ENCODE measurements around the gene HDGFL1.

The HDGFL1 gene

GRCh38 chr6:22558288-22558882 lies 11.0 kb upstream of the HDGFL1 start:
- Histone ChIP-seq H3K4me3 (ENCODE audit: low read length) (no peak overlapping the region), H3K36me3 (ENCODE audit: control insufficient read depth, insufficient read depth, low read length) (no peaks in the 10 kb centered on the region), H3K9ac (ENCODE audit: low read length) (no peak overlapping the region), H3K4me1 (ENCODE audit: control insufficient read depth, insufficient read depth, low read length) (no peaks in the 10 kb centered on the region), H3K27me3 (ENCODE audit: control insufficient read depth, insufficient read depth, low read length) (no peaks in the 10 kb centered on the region), H3K9me3 (ENCODE audit: control insufficient read depth, low read length) (no peaks in the 10 kb centered on the region)

GRCh38 chr6:22568854-22569253 lies 512 bp upstream of the HDGFL1 start:
- Histone ChIP-seq H3K36me3 (ENCODE audit: control insufficient read depth, insufficient read depth, low read length) (no peaks in the 10 kb centered on the region), H3K4me1 (ENCODE audit: control insufficient read depth, insufficient read depth, low read length) (no peaks in the 10 kb centered on the region), H3K9me3 (ENCODE audit: control insufficient read depth, low read length) (no peaks in the 10 kb centered on the region), H3K4me3 (ENCODE audit: low read length) (no peak overlapping the region), H3K27me3 (ENCODE audit: control insufficient read depth, insufficient read depth, low read length) (no peaks in the 10 kb centered on the region), H3K9ac (ENCODE audit: low read length) (no peak overlapping the region)

GRCh38 chr6:22570185-22570551 lies 802 bp downstream of the HDGFL1 start:
- no peak overlapping the region for H3K9ac ChIP-seq (ENCODE audit: low read length)
- no peaks in the 10 kb centered on the region for H3K27me3 ChIP-seq (ENCODE audit: control insufficient read depth, insufficient read depth, low read length)
- H3K9me3 ChIP-seq (ENCODE audit: control insufficient read depth, low read length), result no peaks in the 10 kb centered on the region
- H3K36me3 ChIP-seq (ENCODE audit: control insufficient read depth, insufficient read depth, low read length), result no peaks in the 10 kb centered on the region
- no peak overlapping the region for H3K4me3 ChIP-seq (ENCODE audit: low read length)
- no peaks in the 10 kb centered on the region for H3K4me1 ChIP-seq (ENCODE audit: control insufficient read depth, insufficient read depth, low read length)

- Histone ChIP-seq H3K36me3 (ENCODE audit: control insufficient read depth, insufficient read depth, low read length) (no peaks in the 10 kb centered on the region), H3K27me3 (ENCODE audit: control insufficient read depth, insufficient read depth, low read length) (no peaks in the 10 kb centered on the region), H3K4me1 (ENCODE audit: control insufficient read depth, insufficient read depth, low read length) (no peaks in the 10 kb centered on the region), H3K9me3 (ENCODE audit: control insufficient read depth, low read length) (no peaks in the 10 kb centered on the region), H3K9ac (ENCODE audit: low read length) (no peak overlapping the region), H3K4me3 (ENCODE audit: low read length) (no peak overlapping the region)
These were observed 5.8 kb downstream of the HDGFL1 start for GRCh38 chr6:22575190-22575589.

- Histone ChIP-seq H3K9me3 (ENCODE audit: control insufficient read depth, low read length) (no peaks in the 10 kb centered on the region), H3K36me3 (ENCODE audit: control insufficient read depth, insufficient read depth, low read length) (no peaks in the 10 kb centered on the region), H3K4me1 (ENCODE audit: control insufficient read depth, insufficient read depth, low read length) (no peaks in the 10 kb centered on the region), H3K9ac (ENCODE audit: low read length) (no peak overlapping the region), H3K27me3 (ENCODE audit: control insufficient read depth, insufficient read depth, low read length) (no peaks in the 10 kb centered on the region), H3K4me3 (ENCODE audit: low read length) (no peak overlapping the region)
These were observed 10.1 kb downstream of the HDGFL1 start for GRCh38 chr6:22579439-22579838.

- no peaks in the 10 kb centered on the region for H3K27me3 ChIP-seq (ENCODE audit: control insufficient read depth, insufficient read depth, low read length)
- no peaks in the 10 kb centered on the region for H3K9me3 ChIP-seq (ENCODE audit: control insufficient read depth, low read length)
- H3K4me1 ChIP-seq (ENCODE audit: control insufficient read depth, insufficient read depth, low read length), result no peaks in the 10 kb centered on the region
- no peak overlapping the region for H3K9ac ChIP-seq (ENCODE audit: low read length)
- H3K36me3 ChIP-seq (ENCODE audit: control insufficient read depth, insufficient read depth, low read length), result no peaks in the 10 kb centered on the region
- no peak overlapping the region for H3K4me3 ChIP-seq (ENCODE audit: low read length)
These were observed 11.0 kb downstream of the HDGFL1 start for GRCh38 chr6:22580337-22580736.

GRCh38 chr6:22582417-22583205 lies 13.2 kb downstream of the HDGFL1 start:
- Histone ChIP-seq H3K9ac (ENCODE audit: low read length) (no peak overlapping the region), H3K36me3 (ENCODE audit: control insufficient read depth, insufficient read depth, low read length) (no peaks in the 10 kb centered on the region), H3K27me3 (ENCODE audit: control insufficient read depth, insufficient read depth, low read length) (no peaks in the 10 kb centered on the region)

GRCh38 chr6:22583230-22583629 lies 13.9 kb downstream of the HDGFL1 start:
- H3K27me3 ChIP-seq (ENCODE audit: control insufficient read depth, insufficient read depth, low read length), result no peaks in the 10 kb centered on the region
- no peak overlapping the region for H3K4me3 ChIP-seq (ENCODE audit: low read length)
- no peaks in the 10 kb centered on the region for H3K9me3 ChIP-seq (ENCODE audit: control insufficient read depth, low read length)
- H3K36me3 ChIP-seq (ENCODE audit: control insufficient read depth, insufficient read depth, low read length), result no peaks in the 10 kb centered on the region
- no peaks in the 10 kb centered on the region for H3K4me1 ChIP-seq (ENCODE audit: control insufficient read depth, insufficient read depth, low read length)
- no peak overlapping the region for H3K9ac ChIP-seq (ENCODE audit: low read length)

More at GRCh38 chr6:22582417-22583205, 13.2 kb downstream of the HDGFL1 start:
- Histone ChIP-seq H3K4me3 (ENCODE audit: low read length) (no peak overlapping the region), H3K4me1 (ENCODE audit: control insufficient read depth, insufficient read depth, low read length) (no peaks in the 10 kb centered on the region), H3K9me3 (ENCODE audit: control insufficient read depth, low read length) (no peaks in the 10 kb centered on the region)

- H3K4me1 ChIP-seq (ENCODE audit: control insufficient read depth, insufficient read depth, low read length), result no peaks in the 10 kb centered on the region
- H3K9me3 ChIP-seq (ENCODE audit: control insufficient read depth, low read length), result no peaks in the 10 kb centered on the region
- H3K9ac ChIP-seq (ENCODE audit: low read length), result no peak overlapping the region
- H3K27me3 ChIP-seq (ENCODE audit: control insufficient read depth, insufficient read depth, low read length), result no peaks in the 10 kb centered on the region
- H3K4me3 ChIP-seq (ENCODE audit: low read length), result no peak overlapping the region
- H3K36me3 ChIP-seq (ENCODE audit: control insufficient read depth, insufficient read depth, low read length), result no peaks in the 10 kb centered on the region
These were observed 14.6 kb downstream of the HDGFL1 start for GRCh38 chr6:22583927-22584326.

GRCh38 chr6:22589118-22589517 lies 19.8 kb downstream of the HDGFL1 start:
- no peak overlapping the region for H3K4me3 ChIP-seq (ENCODE audit: low read length)
- H3K4me1 ChIP-seq (ENCODE audit: control insufficient read depth, insufficient read depth, low read length), result no peaks in the 10 kb centered on the region
- no peak overlapping the region for H3K9ac ChIP-seq (ENCODE audit: low read length)
- H3K27me3 ChIP-seq (ENCODE audit: control insufficient read depth, insufficient read depth, low read length), result no peaks in the 10 kb centered on the region
- no peaks in the 10 kb centered on the region for H3K36me3 ChIP-seq (ENCODE audit: control insufficient read depth, insufficient read depth, low read length)
- no peaks in the 10 kb centered on the region for H3K9me3 ChIP-seq (ENCODE audit: control insufficient read depth, low read length)

GRCh38 chr6:22590423-22590822 lies 21.1 kb downstream of the HDGFL1 start:
- H3K4me1 ChIP-seq (ENCODE audit: control insufficient read depth, insufficient read depth, low read length), result no peaks in the 10 kb centered on the region
- H3K36me3 ChIP-seq (ENCODE audit: control insufficient read depth, insufficient read depth, low read length), result no peaks in the 10 kb centered on the region
- no peak overlapping the region for H3K4me3 ChIP-seq (ENCODE audit: low read length)
- H3K9me3 ChIP-seq (ENCODE audit: control insufficient read depth, low read length), result no peaks in the 10 kb centered on the region
- no peak overlapping the region for H3K9ac ChIP-seq (ENCODE audit: low read length)
- no peaks in the 10 kb centered on the region for H3K27me3 ChIP-seq (ENCODE audit: control insufficient read depth, insufficient read depth, low read length)

- no peaks in the 10 kb centered on the region for H3K9me3 ChIP-seq (ENCODE audit: control insufficient read depth, low read length)
- no peak overlapping the region for H3K9ac ChIP-seq (ENCODE audit: low read length)
- H3K4me1 ChIP-seq (ENCODE audit: control insufficient read depth, insufficient read depth, low read length), result no peaks in the 10 kb centered on the region
- H3K36me3 ChIP-seq (ENCODE audit: control insufficient read depth, insufficient read depth, low read length), result no peaks in the 10 kb centered on the region
- H3K4me3 ChIP-seq (ENCODE audit: low read length), result no peak overlapping the region
- H3K27me3 ChIP-seq (ENCODE audit: control insufficient read depth, insufficient read depth, low read length), result no peaks in the 10 kb centered on the region
These were observed 24.5 kb downstream of the HDGFL1 start for GRCh38 chr6:22593895-22594294.

Measured in mucosa of stomach (tissue), 1 donor.